Neural cell (in vitro differentiated cells): ENCODE measurements around the gene LMO2.

Experiments used
- EZH2 ChIP-seq: fragments of 200-600, 300-800 bp; shearing (Covaris generic), sonication (generic); IDR thresholded peaks from 2 replicates; pipeline ENCODE4 v1.6.1; 2014; ENCODE audit warnings: antibody characterized with exemption, low read length, borderline replicate concordance, mild to moderate bottlenecking; ENCODE audit not compliant: insufficient read depth, poor library complexity, severe bottlenecking
- POLR2AphosphoS5 ChIP-seq: IDR thresholded peaks from 2 replicates; pipeline ENCODE4 v1.6.1; 2012
- RAD21 ChIP-seq: fragments of 450-650 bp; conservative IDR thresholded peaks from 2 replicates; pipeline ENCODE4 v1.6.1; 2014; ENCODE audit warnings: antibody characterized with exemption, mild to moderate bottlenecking, moderate library complexity
- TAF1 ChIP-seq: IDR thresholded peaks from 2 replicates; pipeline ENCODE4 v1.6.1; 2012; ENCODE audit warnings: low read depth
- TF ChIP-seq, protein P1 (sequence below): fragments of 450-650 bp; IDR thresholded peaks from 2 replicates; pipeline ENCODE4 v1.5.1; 2014; ENCODE audit warnings: antibody characterized with exemption, mild to moderate bottlenecking, moderate library complexity; ENCODE audit not compliant: poor library complexity, severe bottlenecking

- TF ChIP-seq RAD21 (no peak), TAF1 (no peak), EZH2 (no peak), POLR2AphosphoS5 (no peak)
- TF ChIP-seq, protein P1, sequence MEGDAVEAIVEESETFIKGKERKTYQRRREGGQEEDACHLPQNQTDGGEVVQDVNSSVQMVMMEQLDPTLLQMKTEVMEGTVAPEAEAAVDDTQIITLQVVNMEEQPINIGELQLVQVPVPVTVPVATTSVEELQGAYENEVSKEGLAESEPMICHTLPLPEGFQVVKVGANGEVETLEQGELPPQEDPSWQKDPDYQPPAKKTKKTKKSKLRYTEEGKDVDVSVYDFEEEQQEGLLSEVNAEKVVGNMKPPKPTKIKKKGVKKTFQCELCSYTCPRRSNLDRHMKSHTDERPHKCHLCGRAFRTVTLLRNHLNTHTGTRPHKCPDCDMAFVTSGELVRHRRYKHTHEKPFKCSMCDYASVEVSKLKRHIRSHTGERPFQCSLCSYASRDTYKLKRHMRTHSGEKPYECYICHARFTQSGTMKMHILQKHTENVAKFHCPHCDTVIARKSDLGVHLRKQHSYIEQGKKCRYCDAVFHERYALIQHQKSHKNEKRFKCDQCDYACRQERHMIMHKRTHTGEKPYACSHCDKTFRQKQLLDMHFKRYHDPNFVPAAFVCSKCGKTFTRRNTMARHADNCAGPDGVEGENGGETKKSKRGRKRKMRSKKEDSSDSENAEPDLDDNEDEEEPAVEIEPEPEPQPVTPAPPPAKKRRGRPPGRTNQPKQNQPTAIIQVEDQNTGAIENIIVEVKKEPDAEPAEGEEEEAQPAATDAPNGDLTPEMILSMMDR, result no peak
These were observed 36.7 kb upstream of the LMO2 start for GRCh38 chr11:33928564-33928963.
